C4-2B (cell line): Measurements from ENCODE around the gene LDLR.
A peak's percentile ranks its signal among the peaks of the same experiment; 100 is the strongest.
"Not testable (repeated sequence)": the region's sequence is repeated elsewhere in the genome, so short reads cannot be mapped to it uniquely, and the experiment has no call there.

ENCODE experiments used
- H3K27ac ChIP-seq: fragments of 450-650 bp; 2 replicates; pipeline ENCODE4 v1.5.1; 2017
- CTCF ChIP-seq: fragments of 450-650 bp; conservative IDR thresholded peaks from 2 replicates; pipeline ENCODE4 v1.5.1; 2017; ENCODE audit warnings: mild to moderate bottlenecking
- ZFX ChIP-seq: fragments of 450-650 bp; IDR thresholded peaks from 2 replicates; pipeline ENCODE4 v1.6.1; 2017

LDLR gene

GRCh38 chr19:11111771-11112144 lies 22.5 kb downstream of the LDLR start:
- TF ChIP-seq CTCF = no peak
- no peak for TF ChIP-seq ZFX
- no peak overlapping the region for H3K27ac ChIP-seq

- no peak for TF ChIP-seq ZFX
- TF ChIP-seq CTCF = no peak
- H3K27ac ChIP-seq = no peak overlapping the region
Measured at GRCh38 chr19:11113140-11113708, 24.0 kb downstream of the LDLR start.

- no peak overlapping the region for H3K27ac ChIP-seq
- TF ChIP-seq CTCF (no peak), ZFX (no peak)
Measured at GRCh38 chr19:11115042-11115441, 25.8 kb downstream of the LDLR start.

- TF ChIP-seq CTCF (no peak), ZFX (no peak)
- no peak overlapping the region for H3K27ac ChIP-seq
Measured at GRCh38 chr19:11115895-11116446, 26.7 kb downstream of the LDLR start.

GRCh38 chr19:11116507-11116906 lies 27.2 kb downstream of the LDLR start:
- no peak overlapping the region for H3K27ac ChIP-seq
- TF ChIP-seq ZFX = no peak
- TF ChIP-seq CTCF = no peak

- not testable (repeated sequence) for H3K27ac ChIP-seq
Measured at GRCh38 chr19:11121963-11122362, 32.7 kb downstream of the LDLR start.

GRCh38 chr19:11123114-11123513 lies 33.9 kb downstream of the LDLR start:
- no peak for TF ChIP-seq ZFX

GRCh38 chr19:11124157-11124556 lies 34.9 kb downstream of the LDLR start:
- H3K27ac ChIP-seq = not testable (repeated sequence)

More at GRCh38 chr19:11123114-11123513, 33.9 kb downstream of the LDLR start:
- H3K27ac ChIP-seq = no peak overlapping the region

- no peak overlapping the region for H3K27ac ChIP-seq
- TF ChIP-seq ZFX (no peak), CTCF (peak; percentile 92)
Measured at GRCh38 chr19:11125994-11126685, 36.9 kb downstream of the LDLR start.
